Pancreas (tissue), 10 donors: ENCODE data around the gene TMEM54. TPM values are rescaled to one million over a fixed set of nuclear protein-coding genes. Genes with fewer than 3 reads are reported as not detected.

Source experiments
- ATAC-seq, 4 donors: fragments of 200-7000 bp; cut with Tn5 transposase; one replicate each; pipeline versions ENCODE4 v1.8.0 to v1.9.1; 2020; ENCODE audit warnings: mild to moderate bottlenecking in 4 of 4, moderate library complexity in 4 of 4
- DNase-seq, 6 donors: peaks; one replicate each; pipeline ENCODE4 v3.0.0-alpha.2; 2020
- FAIRE-seq: peaks from 2 replicates; lab custom pipeline; 2012; peaks lifted over from hg19 to GRCh38; lab: Jason Lieb, UNC
- H3K27ac ChIP-seq, 4 donors: fragments of 200-600 bp; sonication (generic); 1 replicate in 3 of 4; 2 replicates in 1 of 4; pipeline versions ENCODE4 v1.5.0 to v1.8.0; 2020
- H3K27me3 ChIP-seq, 4 donors: fragments of 200-600 bp; one replicate each; pipeline ENCODE4 v1.8.0; 2021
- H3K36me3 ChIP-seq, 3 donors: fragments of 200-600 bp; sonication (generic) in 1 of 3; one replicate each; pipeline versions ENCODE4 v1.5.0 to v1.8.0; 2020 to 2021
- H3K4me1 ChIP-seq, 3 donors: fragments of 200-600 bp; one replicate each; pipeline ENCODE4 v1.8.0; 2021
- H3K4me3 ChIP-seq, 4 donors: fragments of 200-600 bp; sonication (generic) in 2 of 4; one replicate each; pipeline versions ENCODE4 v1.5.0 to v1.8.0; 2020 to 2021
- H3K9me3 ChIP-seq, 4 donors: fragments of 200-600 bp; one replicate each; pipeline ENCODE4 v1.8.0; 2021
- WGBS, 2 donors: extraction: QIAGEN DNeasy Blood & Tissue Kit; methylation state at CpG; one replicate each; pipeline ENCODE4 v1.1.7; 2013; 5-methylcytosine and 5-hydroxymethylcytosine counted together
- intact Hi-C, 3 donors: fragments of 100-400 bp; cut with DNase I; formaldehyde crosslinking; loops; one replicate each; pipeline versions ENCODE4 v1.11.1 to v1.14.2; 2022
- polyA plus RNA-seq, 2 donors: library from polyadenylated mRNA; stranded (reverse); fragments of 200-250 nt; gene quantifications; one replicate each; pipeline ENCODE4 v1.2.3, GENCODE V29; 2013
- total RNA-seq, 6 donors: library from RNA; stranded (reverse); fragmentation: NEBNext Ultra II Directional in 4 of 6; extraction: Animal tissue kit (Norgen Biotek cat#: 25700) in 4 of 6; gene quantifications; one replicate each; pipeline versions ENCODE4 v1.2.1 to v1.2.4, GENCODE V29; 2021 to 2023
- TF ChIP-seq, protein P1 (sequence below), 4 donors: fragments of 200-600 bp; sonication (generic) in 3 of 4; IDR thresholded peaks; one replicate each; pipeline versions ENCODE4 v1.5.0 to v1.8.0; 2021; ENCODE audit warnings: antibody characterized with exemption in 4 of 4
- donor health status: healthy with polysubstance abuse.
- donor health status: DM: no; HTN: no; CAD: no; lungs with moderate emphysema.
- donor health status: DM: no; HTN: no; CAD: no.
- donor health status: control.
- donor health status: control.
- donor health status: Bipolar disorder and iron deficiency.
- donor health status: DM: yes; HTN: yes; CAD: no.
- donor health status: DM: no; HTN: no; CAD: no.
- donor health status: DM: no; HTN: no; CAD: no.
- donor health status: DM: yes; HTN: yes; CAD: no.

Gene TMEM54
- total and polyA plus RNA-seq, 8 donors: 11.9 to 39.5 (median 23.6) TPM

DNA sequence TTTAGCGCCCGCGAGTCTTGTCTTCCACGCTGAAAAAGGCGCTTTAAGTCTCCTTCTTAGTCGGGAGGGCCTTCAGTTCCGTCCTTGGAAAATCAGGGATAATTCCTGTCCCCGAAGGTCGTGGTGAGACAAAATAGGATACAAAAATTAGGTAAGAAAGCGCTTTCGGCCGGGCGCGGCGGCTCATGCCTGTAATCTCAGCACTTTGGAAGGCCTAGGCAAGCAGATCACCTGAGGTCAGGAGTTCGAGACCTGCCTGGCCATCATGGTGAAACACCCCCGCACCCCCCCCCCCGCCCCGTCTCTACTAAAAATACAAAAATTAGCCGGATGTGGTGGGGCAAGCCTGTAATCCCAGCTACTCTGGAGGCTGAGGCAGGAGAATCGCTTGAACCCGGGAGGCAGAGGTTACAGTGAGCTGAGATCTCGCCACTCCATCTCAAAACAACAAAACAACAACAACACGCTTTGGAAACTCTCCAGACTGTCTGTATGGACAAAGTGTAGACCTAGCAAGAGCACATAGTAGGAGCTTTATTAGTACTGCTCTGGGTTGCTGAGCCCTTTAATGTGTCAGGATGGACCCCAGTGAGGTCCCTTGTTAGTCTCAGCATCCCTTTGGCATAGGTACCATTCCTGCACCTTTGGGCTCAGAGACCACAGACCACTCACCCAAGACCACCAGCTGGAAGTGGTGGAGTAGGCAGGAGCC, 790 bp upstream of the TMEM54 start:
- H3K9me3 ChIP-seq: no peaks in the 10 kb centered on the region
- 32 to 33% methylated on average over 22 to 24 of the region's 24 CpGs for WGBS, 2 donors
- DNase-seq (peak in 2 of 6 donors; percentile 9 to 11), ATAC-seq (no peak), FAIRE-seq (no peak)
- peak overlapping the region; percentile 42 to 83 (median 76) for H3K4me3 ChIP-seq
- intact Hi-C loops: no loop called here
- TF ChIP-seq, protein P1, sequence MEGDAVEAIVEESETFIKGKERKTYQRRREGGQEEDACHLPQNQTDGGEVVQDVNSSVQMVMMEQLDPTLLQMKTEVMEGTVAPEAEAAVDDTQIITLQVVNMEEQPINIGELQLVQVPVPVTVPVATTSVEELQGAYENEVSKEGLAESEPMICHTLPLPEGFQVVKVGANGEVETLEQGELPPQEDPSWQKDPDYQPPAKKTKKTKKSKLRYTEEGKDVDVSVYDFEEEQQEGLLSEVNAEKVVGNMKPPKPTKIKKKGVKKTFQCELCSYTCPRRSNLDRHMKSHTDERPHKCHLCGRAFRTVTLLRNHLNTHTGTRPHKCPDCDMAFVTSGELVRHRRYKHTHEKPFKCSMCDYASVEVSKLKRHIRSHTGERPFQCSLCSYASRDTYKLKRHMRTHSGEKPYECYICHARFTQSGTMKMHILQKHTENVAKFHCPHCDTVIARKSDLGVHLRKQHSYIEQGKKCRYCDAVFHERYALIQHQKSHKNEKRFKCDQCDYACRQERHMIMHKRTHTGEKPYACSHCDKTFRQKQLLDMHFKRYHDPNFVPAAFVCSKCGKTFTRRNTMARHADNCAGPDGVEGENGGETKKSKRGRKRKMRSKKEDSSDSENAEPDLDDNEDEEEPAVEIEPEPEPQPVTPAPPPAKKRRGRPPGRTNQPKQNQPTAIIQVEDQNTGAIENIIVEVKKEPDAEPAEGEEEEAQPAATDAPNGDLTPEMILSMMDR (IDR thresholded peaks at IDR 0.05): no peak
- H3K36me3 ChIP-seq: no peaks in the 10 kb centered on the region
- H3K4me1 ChIP-seq: peaks cover 0 to 18% (median 9%) of the 10 kb centered on the region in 3 donors
- H3K27ac ChIP-seq: peak overlapping the region in 2 of 4 donors; percentile 51 to 60
- H3K27me3 ChIP-seq: no peaks in the 10 kb centered on the region

DNA sequence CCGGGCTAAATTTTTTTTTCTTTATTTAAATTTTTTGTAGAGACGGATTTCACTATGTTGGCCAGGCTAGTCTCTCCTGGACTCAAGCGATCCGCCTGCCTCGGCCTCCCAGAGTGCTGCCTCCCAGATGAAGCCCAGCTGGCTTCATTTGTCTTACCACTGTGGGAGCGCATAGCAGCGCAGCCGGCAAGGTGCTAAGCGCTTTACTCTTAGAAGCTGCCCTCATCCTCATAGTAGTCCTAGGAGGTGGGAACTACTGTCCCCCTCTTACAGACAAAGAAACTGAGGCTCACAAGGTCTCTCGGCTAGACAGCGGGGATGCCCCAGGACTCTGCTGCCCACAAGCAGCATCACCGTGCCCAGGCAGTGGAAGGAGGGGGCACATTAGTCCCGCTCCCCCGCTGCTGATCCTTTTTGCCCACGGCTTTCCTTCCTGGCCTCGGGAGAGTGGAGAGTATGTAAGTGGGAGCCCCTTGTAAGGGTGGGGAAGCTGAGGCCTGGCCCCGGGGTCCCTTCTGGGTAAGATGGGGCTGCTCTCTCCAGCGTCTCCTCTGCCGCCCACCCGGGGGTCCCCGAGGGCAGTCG, 726 bp downstream of the TMEM54 start:
- H3K27ac ChIP-seq: peak overlapping the region in 1 of 4 donors; percentile 51
- WGBS, 2 donors: 26 to 28% methylated on average over 22 of the region's 22 CpGs
- no peaks in the 10 kb centered on the region for H3K9me3 ChIP-seq
- intact Hi-C loops: no loop called here
- H3K27me3 ChIP-seq: no peaks in the 10 kb centered on the region
- peak overlapping the region; percentile 69 to 83 (median 80) for H3K4me3 ChIP-seq
- TF ChIP-seq, protein P1 (IDR thresholded peaks at IDR 0.05): no peak
- H3K36me3 ChIP-seq: no peaks in the 10 kb centered on the region
- peaks cover 0 to 18% (median 9%) of the 10 kb centered on the region in 3 donors for H3K4me1 ChIP-seq
- FAIRE-seq (no peak), DNase-seq (peak in 1 of 6 donors; percentile 58), ATAC-seq (peak in 2 of 4 donors; percentile 1 to 5)

DNA sequence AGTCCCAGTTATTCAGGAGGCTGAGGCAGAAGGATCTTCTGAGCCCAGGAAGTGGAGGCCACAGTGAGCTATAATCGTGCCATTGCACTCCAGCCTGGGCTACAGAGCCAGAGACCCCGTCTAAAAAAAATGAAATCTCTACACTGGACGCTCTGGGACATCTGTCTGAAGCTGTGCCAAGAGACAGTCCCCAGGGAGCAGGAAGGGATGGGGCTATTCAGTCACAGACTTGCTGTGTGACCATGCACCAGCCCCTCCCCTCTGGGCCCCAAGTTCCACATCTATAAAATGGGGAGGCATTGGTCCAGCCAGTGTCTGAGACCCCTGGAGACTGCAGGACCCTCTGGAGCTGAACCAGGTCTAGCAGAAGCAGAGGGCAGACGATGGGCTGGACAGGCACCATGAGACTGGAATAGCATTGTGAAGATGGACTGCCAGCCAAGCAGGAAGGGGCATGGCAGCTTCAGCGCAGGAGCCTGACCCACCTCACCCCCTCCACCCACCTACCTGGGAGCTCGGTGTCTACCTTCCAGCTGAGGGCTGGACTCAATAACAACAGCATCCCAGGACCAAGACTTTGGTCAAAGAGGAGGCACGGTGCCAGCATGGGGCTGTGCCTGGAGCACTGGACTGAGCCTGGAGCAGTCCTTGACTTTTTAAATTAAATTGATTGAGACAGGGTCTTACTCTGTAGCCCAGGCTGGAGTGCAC, 1.4 kb downstream of the TMEM54 start:
- Histone ChIP-seq H3K9me3 (no peaks in the 10 kb centered on the region), H3K36me3 (no peaks in the 10 kb centered on the region), H3K4me3 (no peak overlapping the region), H3K27me3 (no peaks in the 10 kb centered on the region), H3K27ac (no peak overlapping the region), H3K4me1 (peaks cover 0 to 11% (median 4%) of the 10 kb centered on the region in 3 donors)
- TF ChIP-seq, protein P1 (IDR thresholded peaks at IDR 0.05): no peak
- DNase-seq: peak in 1 of 6 donors; percentile 60
- no peak for ATAC-seq
- WGBS, 2 donors: 79 to 81% methylated on average over 7 of the region's 7 CpGs
- intact Hi-C loops: no loop called here
- FAIRE-seq: no peak

DNA sequence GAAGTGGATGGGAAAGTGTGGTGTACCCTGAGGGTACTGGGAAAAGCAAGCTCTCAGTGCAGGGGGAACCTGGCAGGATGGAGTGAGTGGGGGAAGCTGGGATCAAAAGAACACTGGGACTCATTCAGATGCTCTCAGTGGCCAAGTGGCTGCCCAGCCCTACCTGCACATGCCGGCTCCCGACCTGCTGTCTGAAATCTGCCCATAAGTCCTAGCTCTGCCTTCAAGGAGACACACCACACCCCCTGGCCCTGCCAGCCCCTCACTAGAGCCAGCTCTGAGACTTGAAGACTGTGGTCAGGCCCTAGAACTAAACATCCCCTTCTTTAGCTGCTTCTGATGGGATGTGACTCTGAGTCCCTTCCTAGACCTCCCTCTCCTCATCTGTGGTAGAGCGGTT, 2.2 kb downstream of the TMEM54 start:
- intact Hi-C loops: no loop called here
- Histone ChIP-seq H3K4me3 (no peak overlapping the region), H3K27ac (no peak overlapping the region), H3K36me3 (no peaks in the 10 kb centered on the region), H3K27me3 (no peaks in the 10 kb centered on the region), H3K9me3 (no peaks in the 10 kb centered on the region), H3K4me1 (peaks cover 0 to 3% (median 3%) of the 10 kb centered on the region in 3 donors)
- TF ChIP-seq, protein P1 (IDR thresholded peaks at IDR 0.05): no peak
- 94 to 97% methylated on average over 3 of the region's 3 CpGs for WGBS, 2 donors
- peak in 1 of 6 donors; percentile 38 for DNase-seq
- no peak for FAIRE-seq
- ATAC-seq: no peak
